H1 (cell line): ENCODE results near the gene BMERB1.

Source experiments
- ATF2 ChIP-seq: IDR thresholded peaks from 2 replicates; pipeline ENCODE4 v1.6.1; 2012; ENCODE audit warnings: low read length, inconsistent platforms
- CHD7 ChIP-seq: fragments of 300-600 bp; sonication (generic); IDR thresholded peaks from 2 replicates; pipeline ENCODE4 v1.7.1; 2012; ENCODE audit warnings: low read length, moderate library complexity, mild to moderate bottlenecking, inconsistent platforms; ENCODE audit not compliant: insufficient replicate concordance
- CTCF ChIP-seq, 3 experiments: IDR thresholded peaks; 1 replicate in 2 of 3; 2 replicates in 1 of 3; pipeline versions ENCODE4 v1.5.1 to v1.6.1; 2011; ENCODE audit warnings: low read length in 3 of 3, mild to moderate bottlenecking in 3 of 3, inconsistent platforms in 2 of 3, low read depth in 1 of 3, moderate library complexity in 1 of 3; ENCODE audit not compliant: insufficient read depth in 1 of 3; ENCODE audit errors: control extremely low read depth in 1 of 3
- MAX ChIP-seq: IDR thresholded peaks from 2 replicates; pipeline ENCODE4 v1.6.1; 2012; ENCODE audit warnings: inconsistent platforms
- RXRA ChIP-seq: IDR thresholded peaks from 2 replicates; pipeline ENCODE4 v1.6.1; 2011; ENCODE audit warnings: low read depth, mild to moderate bottlenecking, low read length, moderate library complexity; ENCODE audit not compliant: insufficient read depth
- TAF7 ChIP-seq: optimal IDR thresholded peaks from 2 replicates; pipeline ENCODE3; 2011; ENCODE audit warnings: low read depth, mild to moderate bottlenecking, inconsistent platforms, low read length, moderate library complexity, borderline replicate concordance

- TF ChIP-seq CTCF (IDR thresholded peaks at IDR 0.05; ENCODE audit: control extremely low read depth in 1 of 3, insufficient read depth in 1 of 3, low read depth in 1 of 3, low read length in 3 of 3): no peak
- no peak for TF ChIP-seq TAF7
- TF ChIP-seq RXRA: no peak
- no peak for TF ChIP-seq ATF2
- TF ChIP-seq CHD7: no peak
- TF ChIP-seq MAX: no peak
Measured at GRCh38 chr16:15573274-15573895, 139.0 kb downstream of the BMERB1 start.
